Activated T-helper 1 cell treated with anti-CD3 and anti-CD28 coated beads, Interleukin-2, amount 50 U/mL, for 16 hours (primary cell): ENCODE data around the gene GDPD5.

Source experiments
- DNase-seq, 2 donors: peaks; one replicate each; pipeline ENCODE4 v3.0.0-alpha.2; 2020; ENCODE audit warnings: low read depth in 1 of 2, low spot score in 1 of 2

The GDPD5 gene

DNA sequence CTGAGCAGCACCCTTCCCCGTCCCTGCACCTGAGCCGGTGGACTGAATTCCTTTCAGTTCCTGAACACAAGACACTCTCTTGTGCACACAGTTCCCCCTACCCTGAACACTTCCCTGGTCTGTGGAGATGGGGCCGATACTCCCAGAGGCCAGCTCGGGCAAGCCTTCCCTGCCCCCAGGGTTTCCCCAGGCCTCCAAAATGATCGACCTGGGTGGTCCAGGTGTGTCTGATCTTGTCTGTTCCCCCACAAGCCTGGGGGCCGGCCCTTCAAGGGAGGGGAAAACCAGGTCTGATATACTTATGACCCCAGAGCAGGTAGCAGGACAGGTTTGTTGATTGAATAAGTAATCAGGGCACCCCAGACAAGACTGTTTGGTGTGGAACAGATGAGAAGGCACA lies 52.1 kb downstream of the GDPD5 start:
- DNase-seq, result no peak

DNA sequence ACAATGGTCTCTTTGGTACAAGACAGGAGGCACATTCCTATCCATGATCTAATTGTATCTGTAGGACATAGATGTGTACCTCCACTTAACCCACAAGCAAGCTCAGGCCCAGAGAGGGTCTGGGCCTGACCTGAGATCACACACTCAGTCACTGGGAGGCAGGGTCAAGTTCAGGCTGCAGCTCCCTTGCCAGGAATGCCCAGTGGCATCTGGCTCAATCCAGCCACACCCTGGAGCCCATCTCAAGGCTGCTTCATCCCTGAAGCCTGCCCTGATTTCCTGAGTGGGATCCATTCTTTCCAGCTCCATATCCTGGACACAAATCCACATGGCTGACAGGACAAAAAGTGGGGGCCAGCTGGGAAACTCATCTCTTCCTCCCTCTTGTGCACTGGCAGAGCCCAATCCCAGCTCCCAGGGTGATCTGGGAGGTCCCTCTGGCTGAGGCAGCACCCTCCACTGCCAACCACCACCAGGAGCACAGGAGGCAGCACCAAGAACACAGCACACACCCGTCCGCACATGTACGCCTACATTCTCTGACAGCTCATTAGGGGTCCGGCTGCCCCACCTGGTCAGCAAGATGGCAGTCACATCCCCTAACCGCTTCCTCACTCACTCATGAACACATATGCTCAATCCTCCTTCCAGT lies 53.5 kb downstream of the GDPD5 start:
- no peak for DNase-seq

DNA sequence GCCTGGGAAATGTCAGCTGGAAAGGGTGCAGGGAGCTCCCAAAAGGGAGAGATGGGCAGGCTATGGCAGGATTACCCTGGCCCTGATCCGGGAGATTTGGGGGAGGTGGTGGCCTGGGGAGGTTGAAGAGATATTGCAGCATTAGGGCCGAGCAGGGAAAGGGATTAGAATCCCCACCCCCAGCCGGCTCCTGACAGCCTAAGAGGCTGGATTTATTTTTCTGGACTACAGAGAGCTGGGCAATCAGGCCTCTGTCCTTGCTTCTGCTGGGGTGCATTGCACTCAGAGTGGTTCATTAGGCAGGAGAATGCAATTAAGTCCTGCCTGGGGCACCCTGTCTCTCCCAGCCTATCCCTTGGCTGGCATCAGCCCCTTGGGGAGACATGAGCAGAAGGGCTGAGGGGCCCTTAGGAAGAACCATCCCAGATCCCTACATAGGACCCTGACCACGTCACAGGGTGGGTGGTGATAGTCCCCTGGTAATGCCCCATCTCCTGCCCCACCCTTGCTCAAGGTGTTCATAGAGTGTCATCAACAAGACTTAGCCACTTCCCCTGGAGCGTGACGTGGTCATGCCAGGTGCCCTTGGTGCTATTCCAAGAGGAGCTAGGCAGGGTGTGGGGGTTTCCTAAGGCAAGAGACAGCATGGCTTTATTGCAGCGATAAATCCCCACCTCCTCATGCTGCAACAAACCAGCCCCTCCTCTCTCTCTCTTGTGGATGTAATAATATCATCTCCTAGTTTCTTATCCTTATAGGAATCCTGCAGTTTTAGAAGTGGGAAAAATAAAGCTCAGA lies 54.4 kb downstream of the GDPD5 start:
- DNase-seq, result no peak

DNA sequence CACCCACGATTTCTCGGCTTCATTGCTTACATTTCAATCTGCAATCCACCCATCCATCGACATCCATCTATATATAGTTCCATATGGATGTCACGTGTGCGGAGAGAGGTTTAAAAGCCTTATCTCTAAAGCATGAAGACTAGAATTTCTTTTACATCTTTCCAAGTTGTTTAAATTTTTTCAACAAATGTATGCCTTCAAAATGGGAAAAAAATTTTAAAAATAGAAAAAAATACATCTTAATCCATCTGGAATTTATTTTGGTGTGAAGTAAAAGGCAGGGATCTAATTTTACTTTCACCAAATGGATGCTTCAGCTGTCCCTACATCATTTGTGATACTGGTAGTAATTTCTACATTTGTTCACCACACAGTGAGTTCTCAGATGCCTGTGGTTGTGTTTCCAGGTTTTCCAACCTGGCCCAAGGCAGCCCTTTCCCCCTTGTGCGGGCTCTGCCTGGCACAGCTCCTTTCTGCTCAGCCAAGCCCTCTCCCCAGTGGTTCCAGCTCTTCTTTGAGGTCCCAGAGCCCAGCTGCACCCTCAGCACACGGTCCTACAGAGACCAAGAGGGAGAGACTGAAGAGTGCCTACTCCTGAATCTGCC lies 55.2 kb downstream of the GDPD5 start:
- DNase-seq, result no peak

DNA sequence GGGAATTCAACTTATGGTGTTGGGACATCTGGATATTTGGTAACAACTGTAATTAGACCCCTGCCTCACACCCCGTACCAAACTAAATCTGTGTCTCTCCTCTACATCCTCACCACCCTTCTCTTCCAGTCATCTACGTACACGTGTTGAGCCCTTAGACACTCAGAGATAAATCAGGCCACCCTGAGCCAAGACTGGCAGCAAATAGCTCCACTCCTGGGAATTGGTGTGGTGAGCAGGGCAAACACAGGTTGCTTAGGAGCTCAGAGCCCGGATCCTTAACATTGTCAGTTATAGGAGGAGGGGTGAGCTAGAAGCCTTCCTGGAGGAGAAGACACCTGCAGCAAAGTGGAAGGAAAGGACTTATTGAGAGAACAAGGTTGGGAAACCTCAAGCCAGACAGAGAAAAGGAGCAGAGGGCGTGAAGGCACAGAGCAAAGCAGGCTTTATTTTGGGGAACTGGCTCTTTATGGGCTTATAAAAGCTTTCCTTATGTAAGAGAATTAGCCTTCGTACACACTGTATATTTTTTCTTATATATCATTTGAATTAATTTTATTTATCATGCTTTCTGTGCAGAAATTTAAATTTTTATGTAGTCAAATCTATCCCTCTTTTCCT lies 55.8 kb downstream of the GDPD5 start:
- DNase-seq, result no peak

DNA sequence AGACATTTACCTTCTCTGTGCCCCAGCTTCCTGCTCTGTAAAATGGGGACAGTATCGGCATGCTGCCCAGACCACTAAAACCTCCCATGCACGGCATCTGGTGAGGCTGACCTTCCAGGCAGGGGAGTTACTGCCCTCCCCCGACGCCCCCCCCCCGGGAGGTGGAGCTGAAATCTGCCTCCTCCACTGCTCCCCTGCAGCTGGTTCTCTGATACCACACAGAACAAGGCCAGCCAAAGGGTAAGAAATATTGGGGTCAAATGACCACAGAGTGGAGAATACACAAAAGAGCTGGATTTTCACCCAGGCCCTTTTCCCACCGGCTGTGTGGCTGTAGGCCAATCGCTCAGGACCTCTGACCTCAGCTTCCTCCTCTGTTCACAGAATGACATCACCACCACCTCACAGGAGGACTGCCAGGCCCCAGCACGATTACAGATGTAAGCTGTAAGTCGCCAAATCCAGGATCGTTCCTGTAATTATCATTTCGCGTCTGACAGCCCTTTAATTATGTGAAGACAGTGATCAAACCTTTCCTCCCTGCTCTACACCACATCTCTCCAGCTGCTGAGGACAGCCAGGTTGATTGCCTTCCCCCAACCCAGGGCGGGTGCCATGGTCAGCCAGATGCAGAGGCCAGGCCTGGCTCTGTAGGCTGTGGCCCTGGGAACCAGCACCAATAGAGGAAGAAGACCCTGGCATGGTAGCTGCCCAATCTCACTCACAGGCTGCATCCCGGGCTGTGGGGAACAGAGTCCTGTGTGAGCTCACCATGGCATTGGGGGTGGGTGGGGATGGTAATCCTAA lies 57.0 kb downstream of the GDPD5 start:
- no peak for DNase-seq

DNA sequence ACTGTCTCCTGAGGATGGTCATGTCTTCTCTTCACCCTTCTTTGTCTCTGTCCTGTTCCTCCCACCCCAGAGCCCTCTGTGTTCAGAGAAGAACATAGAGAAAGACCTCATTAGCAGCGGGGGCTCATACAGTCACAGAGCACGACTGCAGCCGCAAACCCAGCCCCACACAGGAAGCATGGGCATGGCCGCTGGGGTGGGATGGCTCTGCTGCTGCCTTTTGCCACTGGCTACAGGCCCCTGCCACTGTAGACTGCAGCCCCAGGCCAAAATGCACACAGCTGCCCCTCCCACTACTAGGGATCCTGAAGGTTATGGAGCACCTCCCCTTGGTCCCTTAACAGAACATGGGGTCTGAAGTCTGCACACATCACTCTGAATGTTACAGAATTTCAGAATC lies 57.9 kb downstream of the GDPD5 start:
- DNase-seq, result no peak

DNA sequence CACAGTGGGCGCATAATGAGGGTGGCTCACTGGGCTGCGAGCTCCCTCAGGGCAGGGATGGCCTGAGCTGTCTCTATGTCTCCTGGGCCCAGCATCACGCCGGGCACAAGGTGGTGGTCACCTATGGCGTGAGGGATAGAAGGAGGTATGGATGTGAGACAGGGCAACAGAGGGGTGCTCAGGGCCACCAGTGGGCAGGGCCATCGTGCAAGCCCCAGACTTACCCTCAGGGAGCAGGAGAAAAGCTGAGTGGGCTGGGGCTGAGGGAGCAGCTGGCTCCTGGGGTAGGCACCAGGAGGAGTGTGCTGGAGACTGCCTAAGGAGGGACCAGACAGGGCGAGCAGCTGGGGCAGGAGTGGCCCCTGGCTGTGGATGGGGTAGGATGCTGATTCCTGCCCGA lies 58.4 kb downstream of the GDPD5 start:
- DNase-seq, result no peak

DNA sequence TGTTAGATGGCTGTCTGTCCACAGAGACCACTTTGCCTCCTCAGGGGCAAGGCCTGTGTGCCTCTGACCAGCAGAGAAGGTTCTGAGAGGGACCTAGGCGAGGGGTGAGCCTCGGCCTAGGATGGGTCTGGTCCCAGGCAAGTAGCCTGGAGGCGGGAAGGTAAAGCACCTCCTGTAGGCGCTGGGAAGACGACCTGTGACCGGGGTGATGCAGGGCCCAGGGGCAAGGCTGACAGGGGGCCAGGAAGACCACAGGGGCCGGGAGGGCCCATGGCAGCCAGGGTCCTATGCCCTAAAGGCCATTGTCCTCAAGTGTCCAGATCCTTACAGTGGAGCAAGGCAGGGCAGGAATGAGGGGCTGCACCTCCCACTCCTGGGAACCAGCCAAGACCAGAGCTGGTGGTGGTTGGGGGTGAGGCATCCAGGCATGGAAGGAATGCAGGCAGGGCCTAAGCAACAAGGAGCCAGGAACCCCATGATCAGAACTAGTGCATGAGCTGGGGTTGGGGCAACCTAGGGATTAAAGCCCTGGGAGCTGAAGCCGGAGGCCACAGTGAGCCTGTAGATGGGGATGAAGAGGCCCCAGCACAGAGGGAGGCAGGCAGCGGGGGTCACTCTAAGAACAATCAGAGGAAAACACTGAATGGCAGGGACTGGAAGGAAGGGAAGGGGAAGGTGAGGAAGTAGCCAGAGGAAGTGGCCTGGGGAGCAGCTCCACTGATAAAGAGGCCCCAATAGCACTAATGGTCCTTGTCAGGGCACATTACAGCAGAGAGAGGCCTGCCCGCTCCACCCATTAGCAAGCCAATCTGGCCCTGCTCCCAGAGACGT lies 59.8 kb downstream of the GDPD5 start:
- no peak for DNase-seq

DNA sequence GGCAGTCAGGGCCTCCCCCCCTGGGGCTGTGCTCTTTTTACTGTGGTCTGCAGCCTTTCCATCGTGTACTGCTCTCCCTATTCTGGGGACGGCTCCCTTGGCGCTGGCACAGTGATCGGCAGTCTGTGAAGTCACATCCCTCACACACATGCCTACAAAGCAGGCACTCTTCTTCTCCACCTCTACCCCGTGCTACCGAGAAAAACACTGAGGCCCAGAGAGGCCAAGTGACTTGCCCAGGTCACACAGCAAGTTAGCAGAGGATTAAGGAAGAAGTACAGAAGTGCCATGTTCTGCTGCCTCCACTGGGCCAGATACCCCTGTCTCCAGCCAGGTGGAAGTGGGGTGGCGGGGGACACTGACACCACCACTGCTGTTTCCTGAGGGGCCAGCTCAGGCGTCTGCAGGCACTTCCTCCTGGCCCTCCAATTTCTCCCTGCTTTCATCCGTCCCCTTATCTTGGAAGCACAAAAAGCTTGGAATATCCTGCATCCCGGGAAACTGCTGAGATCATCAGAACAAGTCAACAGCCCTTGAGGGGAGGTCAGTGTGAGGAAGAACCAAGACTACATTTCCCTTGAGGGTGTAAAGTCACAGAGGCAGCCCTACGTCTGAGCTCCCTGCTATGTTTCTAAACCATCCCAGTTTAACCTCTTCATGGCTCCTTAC lies 62.5 kb downstream of the GDPD5 start:
- DNase-seq, result no peak

DNA sequence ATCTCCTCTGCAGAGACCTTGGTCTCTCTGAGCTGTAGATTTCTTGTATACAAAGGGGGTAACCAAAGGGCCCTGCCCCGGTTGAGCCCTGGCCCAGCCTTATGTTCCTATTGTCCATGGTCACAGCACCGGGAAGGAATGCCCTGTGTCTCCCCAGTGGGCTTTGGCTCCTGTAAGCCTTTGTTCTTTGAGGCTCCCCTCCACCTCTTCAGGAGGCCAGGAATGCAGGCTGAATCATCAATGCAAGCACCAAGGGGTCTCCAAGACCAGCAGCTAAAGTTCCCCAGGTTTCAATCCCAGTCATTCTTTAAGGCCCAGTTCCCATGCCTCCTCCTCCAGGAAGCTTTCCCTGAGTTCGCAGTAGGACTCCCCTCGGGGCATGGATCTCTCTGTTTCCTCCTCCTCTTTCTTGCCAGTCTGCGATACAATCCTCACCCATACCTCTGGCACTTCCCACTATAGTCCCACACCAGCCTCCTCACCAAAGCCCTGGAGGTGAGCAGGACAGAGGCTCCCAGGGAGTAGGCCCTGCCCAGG lies 63.6 kb downstream of the GDPD5 start:
- no peak for DNase-seq

DNA sequence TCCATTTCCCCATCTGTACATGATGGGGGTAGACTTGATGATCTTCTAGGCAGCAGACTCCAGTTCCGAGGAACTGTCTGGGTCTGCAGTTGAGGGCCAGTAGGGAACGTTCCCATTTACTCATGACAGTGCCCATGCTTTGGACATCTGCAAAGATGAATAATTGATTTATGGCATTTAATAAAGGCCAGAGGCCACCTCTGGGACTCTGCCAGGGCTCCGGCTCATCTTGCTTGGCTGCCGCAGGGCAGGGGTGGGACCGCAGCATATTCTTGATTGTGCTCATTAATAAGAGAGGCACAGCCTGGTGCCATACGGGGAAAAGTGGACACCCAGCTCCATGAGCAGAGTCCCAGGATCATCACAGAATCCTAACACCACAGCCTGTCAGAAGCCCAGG lies 64.6 kb downstream of the GDPD5 start:
- no peak for DNase-seq

DNA sequence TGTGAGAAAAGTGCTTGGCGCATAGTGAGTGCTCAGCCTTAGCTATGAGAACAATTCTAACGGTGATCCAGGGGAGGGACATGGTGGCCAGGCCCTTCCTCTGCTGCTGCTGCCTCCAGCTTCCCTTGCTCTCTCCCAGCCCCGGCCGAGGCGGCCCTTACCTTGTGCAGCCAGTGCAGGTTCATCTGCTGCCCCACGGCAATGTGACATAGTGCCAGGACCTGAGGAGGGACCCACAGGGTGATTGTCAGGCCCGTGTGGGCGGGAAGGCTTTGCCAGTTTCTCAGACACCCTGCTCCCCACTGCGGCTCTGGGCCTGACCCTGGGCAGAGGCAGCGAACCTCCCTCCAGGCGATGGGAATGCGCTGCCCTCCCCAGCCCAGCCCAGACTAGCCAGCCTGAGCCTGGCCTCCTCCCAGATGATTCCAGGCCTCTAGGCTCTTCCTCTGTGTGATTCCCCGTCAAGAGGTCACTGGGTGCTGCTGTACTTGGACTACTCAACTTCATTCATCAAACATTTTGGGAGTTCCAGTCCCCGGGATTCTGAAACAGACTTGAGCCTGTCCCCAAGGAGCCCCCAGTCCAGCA lies 69.1 kb downstream of the GDPD5 start:
- no peak for DNase-seq

DNA sequence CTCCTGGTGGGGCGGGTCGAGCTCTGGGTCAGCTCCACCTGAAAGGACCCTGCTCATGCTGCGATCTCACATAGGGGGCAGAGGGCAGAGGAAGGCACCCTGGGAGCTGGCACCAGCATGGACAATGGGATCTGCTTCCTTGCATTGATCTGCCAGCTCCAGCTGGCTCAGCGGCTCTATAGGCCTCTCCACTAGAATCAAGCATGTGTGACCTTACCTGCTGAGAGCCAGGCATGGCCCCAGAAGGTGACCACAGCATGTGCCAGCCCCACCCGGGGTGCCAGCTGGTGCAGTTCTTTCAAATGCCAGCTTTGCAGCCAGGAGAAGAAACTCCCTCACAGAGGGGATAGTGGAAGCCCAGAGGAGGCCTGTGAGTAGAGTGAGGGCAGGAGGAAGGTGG lies 70.8 kb downstream of the GDPD5 start:
- no peak for DNase-seq

DNA sequence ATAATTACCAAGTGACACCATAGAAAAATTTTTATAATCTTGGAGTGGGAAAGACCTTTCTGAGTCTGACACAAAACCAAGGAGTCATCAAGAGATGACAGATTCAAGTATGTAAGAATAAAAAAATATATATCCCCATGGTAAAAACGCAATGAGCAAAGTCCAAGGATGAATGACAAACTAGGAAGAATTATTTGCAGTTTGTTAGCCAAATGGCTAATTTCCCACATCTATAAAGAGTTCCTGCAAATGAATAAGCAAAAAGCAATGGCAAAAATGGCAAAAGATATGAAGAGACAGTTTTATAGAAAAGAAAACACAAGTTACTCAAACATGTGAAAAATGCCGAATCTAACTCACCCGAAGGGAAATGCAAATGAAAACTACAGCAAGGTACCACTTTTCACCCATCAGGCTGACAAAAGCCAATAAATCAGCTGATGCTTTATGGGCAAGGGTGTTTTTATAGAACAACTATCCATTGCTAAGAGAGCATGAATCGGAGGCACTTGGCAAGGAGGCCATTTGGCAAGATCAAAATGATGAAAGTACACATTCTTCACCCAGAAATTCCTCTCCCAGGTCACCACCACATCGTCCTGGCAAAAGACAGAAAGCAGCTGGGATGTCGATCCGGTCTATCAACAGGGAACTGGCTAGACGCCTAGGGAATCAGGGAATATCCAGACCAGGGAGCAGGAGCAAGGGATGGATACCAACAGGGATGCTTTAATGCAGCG lies 71.7 kb downstream of the GDPD5 start:
- DNase-seq, result no peak

DNA sequence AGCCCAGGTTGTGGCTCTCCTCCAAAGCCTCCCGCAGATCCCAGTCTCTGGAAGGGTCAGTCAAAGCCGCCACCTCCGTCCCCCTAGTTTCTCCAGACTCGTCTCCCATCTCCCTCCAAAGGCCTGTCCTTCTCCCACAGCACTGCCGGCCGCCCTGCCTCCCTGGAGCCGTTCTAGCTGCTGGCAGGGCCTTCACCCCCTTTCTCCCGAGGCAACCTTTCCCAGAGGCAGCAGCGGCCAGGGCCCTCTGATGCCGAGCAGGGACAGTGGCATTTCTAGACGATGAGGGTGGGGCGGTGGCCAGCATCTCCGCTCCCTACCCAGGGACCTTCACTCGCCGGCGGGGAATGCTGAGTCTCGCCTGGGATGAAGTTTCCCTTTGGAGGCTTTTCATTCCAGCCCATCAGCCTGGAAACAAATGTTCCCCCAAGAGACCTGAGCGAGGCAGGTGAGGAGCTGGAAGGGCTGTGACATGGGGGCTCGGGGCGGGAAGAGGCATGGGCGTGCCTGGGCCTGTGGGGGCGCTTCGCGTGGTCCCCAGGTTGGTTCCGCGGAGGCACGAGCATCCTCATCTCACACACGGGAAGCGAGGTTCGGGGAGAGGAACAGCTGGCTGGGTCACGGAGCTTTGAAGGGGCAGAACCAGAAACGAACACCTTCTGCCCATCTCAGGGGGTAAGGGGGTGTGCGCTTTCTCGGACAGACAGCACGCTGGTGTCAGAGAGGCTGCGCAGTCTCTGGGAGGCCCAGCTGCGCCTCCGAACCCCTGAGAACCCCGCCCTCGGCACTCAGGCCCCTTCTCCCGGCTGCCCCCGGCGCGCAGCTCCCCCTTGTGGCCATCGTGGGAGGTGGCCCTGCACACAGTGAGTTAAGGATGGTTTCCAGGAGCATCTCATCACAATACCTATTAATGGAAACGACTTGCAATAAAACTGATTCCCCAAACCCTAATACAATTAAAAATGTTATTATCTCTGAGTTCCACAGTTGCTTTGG lies 74.6 kb downstream of the GDPD5 start:
- DNase-seq, result peak in 1 of 2 donors; percentile 26

DNA sequence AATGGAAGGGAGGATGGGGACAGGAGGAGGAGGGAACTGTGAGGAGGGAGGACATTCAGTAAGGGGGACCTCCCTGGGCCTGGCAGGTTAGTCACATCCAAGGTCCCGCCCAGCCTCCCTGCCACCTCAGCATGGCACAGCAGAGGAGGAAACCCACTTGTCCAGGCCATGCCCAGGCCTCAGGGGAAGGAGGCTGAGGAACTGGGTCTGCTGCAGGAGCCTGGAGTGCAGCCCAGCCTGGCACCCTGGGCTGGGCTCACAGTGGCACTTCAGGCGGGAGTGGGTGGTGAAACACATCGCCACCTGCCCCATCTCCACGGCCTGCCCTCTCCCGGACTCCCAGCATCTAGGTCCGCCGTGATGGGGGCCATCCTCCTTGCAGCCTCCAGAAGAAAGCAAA lies 75.5 kb downstream of the GDPD5 start:
- DNase-seq, result no peak
